ENCODE measurements around the gene EDN3.

DNA sequence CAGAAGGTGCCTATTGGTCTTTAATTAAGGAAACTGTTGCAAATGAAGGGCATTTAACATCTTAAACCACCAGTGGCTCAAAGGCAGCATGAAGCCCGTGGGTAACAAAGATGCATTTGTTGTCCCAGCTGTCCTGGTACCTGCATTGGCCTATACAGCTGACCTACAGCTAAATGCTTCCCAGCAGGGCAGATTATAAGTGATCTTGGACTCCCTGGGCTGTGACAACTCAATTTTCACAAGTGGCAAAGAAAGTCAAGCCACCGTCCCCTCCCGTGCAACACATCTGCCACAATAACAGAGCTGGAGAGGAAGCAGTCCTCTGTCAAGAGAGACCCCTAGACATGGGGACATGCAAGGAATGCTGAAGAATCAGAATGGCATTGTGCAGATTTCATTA is 31.5 kb upstream of the EDN3 start:
- no peak for TF ChIP-seq TAF1 (IDR thresholded peaks at IDR 0.05; ENCODE audit: low read depth)
- no peak for TF ChIP-seq SMC3 (conservative IDR thresholded peaks at IDR 0.05; ENCODE audit: poor library complexity)
- TF ChIP-seq, protein P1, sequence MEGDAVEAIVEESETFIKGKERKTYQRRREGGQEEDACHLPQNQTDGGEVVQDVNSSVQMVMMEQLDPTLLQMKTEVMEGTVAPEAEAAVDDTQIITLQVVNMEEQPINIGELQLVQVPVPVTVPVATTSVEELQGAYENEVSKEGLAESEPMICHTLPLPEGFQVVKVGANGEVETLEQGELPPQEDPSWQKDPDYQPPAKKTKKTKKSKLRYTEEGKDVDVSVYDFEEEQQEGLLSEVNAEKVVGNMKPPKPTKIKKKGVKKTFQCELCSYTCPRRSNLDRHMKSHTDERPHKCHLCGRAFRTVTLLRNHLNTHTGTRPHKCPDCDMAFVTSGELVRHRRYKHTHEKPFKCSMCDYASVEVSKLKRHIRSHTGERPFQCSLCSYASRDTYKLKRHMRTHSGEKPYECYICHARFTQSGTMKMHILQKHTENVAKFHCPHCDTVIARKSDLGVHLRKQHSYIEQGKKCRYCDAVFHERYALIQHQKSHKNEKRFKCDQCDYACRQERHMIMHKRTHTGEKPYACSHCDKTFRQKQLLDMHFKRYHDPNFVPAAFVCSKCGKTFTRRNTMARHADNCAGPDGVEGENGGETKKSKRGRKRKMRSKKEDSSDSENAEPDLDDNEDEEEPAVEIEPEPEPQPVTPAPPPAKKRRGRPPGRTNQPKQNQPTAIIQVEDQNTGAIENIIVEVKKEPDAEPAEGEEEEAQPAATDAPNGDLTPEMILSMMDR (IDR thresholded peaks at IDR 0.05; ENCODE audit: poor library complexity, severe bottlenecking): no peak
- TF ChIP-seq POLR2AphosphoS5 (IDR thresholded peaks at IDR 0.05): no peak
- no peak for TF ChIP-seq MXI1 (conservative IDR thresholded peaks at IDR 0.05; ENCODE audit: poor library complexity, severe bottlenecking)
- TF ChIP-seq EZH2 (IDR thresholded peaks at IDR 0.05; ENCODE audit: borderline replicate concordance, insufficient read depth, low read length, poor library complexity, severe bottlenecking): no peak
- TF ChIP-seq RAD21 (conservative IDR thresholded peaks at IDR 0.05): no peak
- TF ChIP-seq EP300 (conservative IDR thresholded peaks at IDR 0.05; ENCODE audit: poor library complexity, severe bottlenecking): no peak
